ENCODE data around the gene LRRC25.

DNA sequence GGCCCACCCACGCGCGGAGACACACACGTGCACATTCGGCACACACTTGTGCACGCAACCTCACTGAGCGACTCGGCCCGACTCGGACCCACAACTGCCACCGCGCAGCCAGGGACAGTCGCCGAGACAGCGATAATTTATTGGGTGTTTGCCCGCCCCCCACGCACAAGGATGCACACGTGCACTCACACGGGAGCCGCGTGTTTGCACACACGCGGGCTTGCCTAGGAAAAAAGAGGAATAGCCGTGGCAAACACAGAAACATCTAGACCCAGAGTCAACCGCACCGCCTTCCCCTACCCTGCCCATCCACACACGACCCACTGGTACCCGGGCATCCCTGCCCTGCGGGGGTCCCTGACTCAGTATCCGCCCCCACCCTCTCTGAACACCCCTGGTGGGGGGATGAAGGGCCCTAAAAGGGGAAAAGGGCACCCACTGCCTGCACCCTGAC is 20.6 kb upstream of the LRRC25 start:
- TF ChIP-seq, protein P1, sequence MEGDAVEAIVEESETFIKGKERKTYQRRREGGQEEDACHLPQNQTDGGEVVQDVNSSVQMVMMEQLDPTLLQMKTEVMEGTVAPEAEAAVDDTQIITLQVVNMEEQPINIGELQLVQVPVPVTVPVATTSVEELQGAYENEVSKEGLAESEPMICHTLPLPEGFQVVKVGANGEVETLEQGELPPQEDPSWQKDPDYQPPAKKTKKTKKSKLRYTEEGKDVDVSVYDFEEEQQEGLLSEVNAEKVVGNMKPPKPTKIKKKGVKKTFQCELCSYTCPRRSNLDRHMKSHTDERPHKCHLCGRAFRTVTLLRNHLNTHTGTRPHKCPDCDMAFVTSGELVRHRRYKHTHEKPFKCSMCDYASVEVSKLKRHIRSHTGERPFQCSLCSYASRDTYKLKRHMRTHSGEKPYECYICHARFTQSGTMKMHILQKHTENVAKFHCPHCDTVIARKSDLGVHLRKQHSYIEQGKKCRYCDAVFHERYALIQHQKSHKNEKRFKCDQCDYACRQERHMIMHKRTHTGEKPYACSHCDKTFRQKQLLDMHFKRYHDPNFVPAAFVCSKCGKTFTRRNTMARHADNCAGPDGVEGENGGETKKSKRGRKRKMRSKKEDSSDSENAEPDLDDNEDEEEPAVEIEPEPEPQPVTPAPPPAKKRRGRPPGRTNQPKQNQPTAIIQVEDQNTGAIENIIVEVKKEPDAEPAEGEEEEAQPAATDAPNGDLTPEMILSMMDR (IDR thresholded peaks at IDR 0.05) = no peak
- TF ChIP-seq POLR2A (IDR thresholded peaks at IDR 0.05) (no peak), POLR2AphosphoS5 (IDR thresholded peaks at IDR 0.05) (no peak)

Measured in breast epithelium (tissue), 3 donors.